Right lobe of liver (tissue), 6 donors: Measurements from ENCODE around the gene RCE1. TPM values are rescaled to one million over a fixed set of nuclear protein-coding genes. Genes with fewer than 3 reads are reported as not detected.

Source experiments
- ATAC-seq, 4 donors: fragments of 200-7000 bp; cut with Tn5 transposase; one replicate each; pipeline ENCODE4 v1.9.1; 2020; ENCODE audit warnings: mild to moderate bottlenecking in 4 of 4, moderate library complexity in 4 of 4
- DNase-seq, 3 donors: peaks; one replicate each; pipeline ENCODE4 v3.0.0-alpha.2; 2020
- H3K27ac ChIP-seq, 3 donors: fragments of 200-600 bp; one replicate each; pipeline ENCODE4 v1.8.0; 2022
- H3K27me3 ChIP-seq, 2 donors: fragments of 200-600 bp; one replicate each; pipeline ENCODE4 v1.8.0; 2022
- H3K36me3 ChIP-seq, 4 donors: fragments of 200-600 bp; sonication (generic) in 1 of 4; one replicate each; pipeline versions ENCODE4 v1.5.1 to v1.8.0; 2017 to 2022; ENCODE audit warnings: control low read depth in 1 of 4
- H3K4me1 ChIP-seq, 4 donors: fragments of 200-600 bp; sonication (generic) in 1 of 4; one replicate each; pipeline versions ENCODE4 v1.5.1 to v1.8.0; 2017 to 2022; ENCODE audit warnings: control low read depth in 1 of 4
- H3K4me3 ChIP-seq, 3 donors: fragments of 200-600 bp; one replicate each; pipeline ENCODE4 v1.8.0; 2022
- H3K9me3 ChIP-seq, 4 donors: fragments of 200-600 bp; sonication (generic) in 1 of 4; one replicate each; pipeline versions ENCODE4 v1.5.1 to v1.8.0; 2017 to 2022; ENCODE audit warnings: control low read depth in 1 of 4
- POLR2A ChIP-seq: fragments of 450-650 bp; IDR thresholded peaks from one replicate; pipeline ENCODE4 v1.6.1; 2017; ENCODE audit warnings: antibody characterized with exemption, mild to moderate bottlenecking
- WGBS: methylation state at CpG from one replicate; pipeline ENCODE4 v1.1.6; 2018; ENCODE audit warnings: low coverage, low lambda C conversion rate; ENCODE audit not compliant: insufficient coverage; ENCODE audit errors: missing lambda C conversion rate; 5-methylcytosine and 5-hydroxymethylcytosine counted together
- intact Hi-C, 2 donors: fragments of 100-400 bp; cut with DNase I; formaldehyde crosslinking; loops; one replicate each; pipeline versions ENCODE4 v1.11.2 to v1.14.1; 2022
- total RNA-seq, 6 experiments: library from RNA; depleted of rRNA in 2 of 6; stranded (reverse); fragments of >200 nt in 2 of 6; fragmentation: NEBNext Ultra II Directional in 3 of 6; extraction: Animal tissue kit (Norgen Biotek cat#: 25700) in 3 of 6; gene quantifications; one replicate each; pipeline versions ENCODE4 v1.1.0 to v1.2.4, GENCODE V29; 2016 to 2023
- TF ChIP-seq, protein P1 (sequence below), 4 donors: fragments of 200-600 bp in 3 of 4; fragments of 450-650 bp in 1 of 4; IDR thresholded peaks; one replicate each; pipeline versions ENCODE4 v1.5.1 to v1.8.0; 2016 to 2022; ENCODE audit warnings: antibody characterized with exemption in 4 of 4, mild to moderate bottlenecking in 2 of 4
- donor health status: DM: no; HTN: yes; CAD: no.
- donor health status: DM: no; HTN: no; CAD: no.
- donor health status: DM: no; HTN: no; CAD: no.
- donor health status: DM: no; HTN: yes; CAD: no.
- donor health status: DM: no; HTN: yes; CAD: no.

The RCE1 gene
- total RNA-seq, 6 experiments from 2014 or later: 3.1 to 7.7 (median 4.5) TPM

GRCh38 chr11:66860449-66860831, 17.2 kb downstream of the RCE1 start:
- no peaks in the 10 kb centered on the region for H3K27me3 ChIP-seq
- no CpG with 5 or more reads among the region's 18 CpGs for WGBS
- H3K4me3 ChIP-seq: no peak overlapping the region
- H3K4me1 ChIP-seq: peaks cover 0 to 9% (median 0%) of the 10 kb centered on the region in 4 donors
- H3K27ac ChIP-seq: no peak overlapping the region
- peaks cover 0 to 53% (median 14%) of the 10 kb centered on the region in 4 donors for H3K36me3 ChIP-seq
- no peaks in the 10 kb centered on the region for H3K9me3 ChIP-seq
- TF ChIP-seq, protein P1, sequence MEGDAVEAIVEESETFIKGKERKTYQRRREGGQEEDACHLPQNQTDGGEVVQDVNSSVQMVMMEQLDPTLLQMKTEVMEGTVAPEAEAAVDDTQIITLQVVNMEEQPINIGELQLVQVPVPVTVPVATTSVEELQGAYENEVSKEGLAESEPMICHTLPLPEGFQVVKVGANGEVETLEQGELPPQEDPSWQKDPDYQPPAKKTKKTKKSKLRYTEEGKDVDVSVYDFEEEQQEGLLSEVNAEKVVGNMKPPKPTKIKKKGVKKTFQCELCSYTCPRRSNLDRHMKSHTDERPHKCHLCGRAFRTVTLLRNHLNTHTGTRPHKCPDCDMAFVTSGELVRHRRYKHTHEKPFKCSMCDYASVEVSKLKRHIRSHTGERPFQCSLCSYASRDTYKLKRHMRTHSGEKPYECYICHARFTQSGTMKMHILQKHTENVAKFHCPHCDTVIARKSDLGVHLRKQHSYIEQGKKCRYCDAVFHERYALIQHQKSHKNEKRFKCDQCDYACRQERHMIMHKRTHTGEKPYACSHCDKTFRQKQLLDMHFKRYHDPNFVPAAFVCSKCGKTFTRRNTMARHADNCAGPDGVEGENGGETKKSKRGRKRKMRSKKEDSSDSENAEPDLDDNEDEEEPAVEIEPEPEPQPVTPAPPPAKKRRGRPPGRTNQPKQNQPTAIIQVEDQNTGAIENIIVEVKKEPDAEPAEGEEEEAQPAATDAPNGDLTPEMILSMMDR (IDR thresholded peaks at IDR 0.05): no peak
- TF ChIP-seq POLR2A: no peak
- intact Hi-C loops: no loop called here
- DNase-seq (peak in 1 of 3 donors; percentile 55), ATAC-seq (no peak)

DNA sequence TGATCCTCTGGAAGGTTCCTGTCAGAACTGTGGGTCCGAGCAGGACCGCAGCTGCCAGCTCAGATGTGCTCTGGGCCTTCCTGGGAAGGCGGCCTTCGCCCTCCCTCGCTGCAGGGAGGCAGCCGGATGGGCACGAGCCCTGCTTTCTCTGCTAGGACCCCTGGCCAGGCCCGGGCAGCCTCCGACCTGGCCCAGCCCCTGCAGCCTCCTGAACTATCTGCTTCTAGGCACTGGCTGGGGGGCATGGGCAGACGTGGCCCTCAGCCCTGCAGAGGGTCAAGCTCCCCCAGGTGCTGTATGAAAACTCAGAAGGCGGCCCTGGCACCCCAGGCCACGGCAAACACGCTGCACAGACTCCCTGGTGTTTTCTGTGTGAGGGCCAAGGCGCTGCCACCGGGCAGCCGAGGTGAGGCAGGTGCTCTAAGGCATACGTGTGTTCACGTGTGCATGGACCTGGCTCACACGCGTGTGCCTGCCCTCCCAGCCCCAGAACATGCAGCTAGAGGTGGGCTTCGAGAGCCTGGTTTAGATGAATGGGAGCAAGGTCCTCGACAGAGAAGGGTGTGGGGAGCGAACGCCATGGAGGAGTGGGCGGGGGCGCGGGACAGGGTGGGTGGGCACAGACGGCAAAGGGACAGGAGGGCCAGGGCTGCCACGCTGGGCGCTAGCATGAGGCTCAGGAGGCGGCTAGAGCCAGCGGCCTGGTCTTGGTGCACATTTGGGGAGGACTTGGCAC, 18.0 kb downstream of the RCE1 start:
- DNase-seq (no peak), ATAC-seq (no peak)
- peaks cover 0 to 61% (median 18%) of the 10 kb centered on the region in 4 donors for H3K36me3 ChIP-seq
- H3K9me3 ChIP-seq: no peaks in the 10 kb centered on the region
- peaks cover 0 to 9% (median 0%) of the 10 kb centered on the region in 4 donors for H3K4me1 ChIP-seq
- no peaks in the 10 kb centered on the region for H3K27me3 ChIP-seq
- TF ChIP-seq, protein P1 (IDR thresholded peaks at IDR 0.05): no peak
- no peak for TF ChIP-seq POLR2A
- intact Hi-C loops: no loop called here
- H3K4me3 ChIP-seq: no peak overlapping the region
- WGBS: 96% methylated on average over 12 of the region's 32 CpGs
- H3K27ac ChIP-seq: no peak overlapping the region

- intact Hi-C loops: no loop called here
- Histone ChIP-seq H3K27ac (no peak overlapping the region), H3K27me3 (no peaks in the 10 kb centered on the region), H3K4me3 (no peak overlapping the region), H3K36me3 (peaks cover 0 to 69% (median 21%) of the 10 kb centered on the region in 4 donors), H3K4me1 (peaks cover 0 to 9% (median 0%) of the 10 kb centered on the region in 4 donors), H3K9me3 (no peaks in the 10 kb centered on the region)
- TF ChIP-seq, protein P1 (IDR thresholded peaks at IDR 0.05): no peak
- no peak for TF ChIP-seq POLR2A
- ATAC-seq (no peak), DNase-seq (peak in 1 of 3 donors; percentile 55)
- no CpG with 5 or more reads among the region's 30 CpGs for WGBS
Measured at GRCh38 chr11:66861774-66862558, 18.7 kb downstream of the RCE1 start.

DNA sequence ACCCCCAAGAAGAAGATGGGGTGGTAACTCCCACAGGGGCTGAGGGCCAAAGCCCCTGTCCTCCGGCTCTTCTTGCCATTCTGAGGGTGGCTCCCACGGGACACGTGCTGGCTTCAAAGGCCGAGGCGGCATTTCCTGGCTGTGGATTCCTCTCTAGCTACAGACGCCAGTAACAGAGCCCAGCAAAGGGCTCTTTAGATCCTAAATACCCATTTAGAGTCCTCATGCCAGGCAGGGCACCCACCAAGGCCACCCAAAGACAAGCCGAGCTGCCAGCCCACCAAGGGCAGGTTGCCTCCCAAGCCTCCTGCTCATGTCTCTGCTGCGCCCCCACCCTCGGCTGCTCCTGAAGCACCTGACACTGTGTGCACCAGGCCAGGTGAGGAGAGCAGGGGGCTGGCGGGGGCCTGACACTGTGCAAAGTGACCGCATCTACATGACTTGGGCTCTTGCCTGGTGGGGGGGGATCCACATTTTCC, 19.4 kb downstream of the RCE1 start:
- intact Hi-C loops: no loop called here
- peaks cover 0 to 5% (median 0%) of the 10 kb centered on the region in 4 donors for H3K4me1 ChIP-seq
- no peaks in the 10 kb centered on the region for H3K9me3 ChIP-seq
- no peak for DNase-seq
- H3K27ac ChIP-seq: no peak overlapping the region
- peaks cover 0 to 75% (median 23%) of the 10 kb centered on the region in 4 donors for H3K36me3 ChIP-seq
- H3K4me3 ChIP-seq: no peak overlapping the region
- 90% methylated on average over 4 of the region's 11 CpGs for WGBS
- no peaks in the 10 kb centered on the region for H3K27me3 ChIP-seq
- TF ChIP-seq, protein P1 (IDR thresholded peaks at IDR 0.05): no peak
- no peak for TF ChIP-seq POLR2A
- no peak for ATAC-seq
